Lung (tissue), 16 donors: ENCODE results near the gene BORCS5. TPM values are rescaled to one million over a fixed set of nuclear protein-coding genes. Genes with fewer than 3 reads are reported as not detected.
A peak's percentile ranks its signal among the peaks of the same experiment; 100 is the strongest.
"Not testable (repeated sequence)": the region's sequence is repeated elsewhere in the genome, so short reads cannot be mapped to it uniquely, and the experiment has no call there.

Source experiments
- ATAC-seq: fragments of 200-7000 bp; cut with Tn5 transposase; one replicate; pipeline ENCODE4 v1.9.1; 2020; ENCODE audit warnings: moderate number of reproducible peaks; ENCODE audit not compliant: insufficient read depth, low FRiP score
- DNase-seq, 3 donors: peaks; one replicate each; pipeline ENCODE4 v3.0.0-alpha.2; 2013 to 2017
- H3K27ac ChIP-seq, 2 donors: one replicate each; pipeline ENCODE4 v1.5.1; 2013; ENCODE audit warnings: mild to moderate bottlenecking in 2 of 2, moderate library complexity in 2 of 2, control low read depth in 1 of 2, inconsistent platforms in 1 of 2, low read depth in 1 of 2, low read length in 1 of 2
- H3K27me3 ChIP-seq, 3 donors: one replicate each; pipeline ENCODE4 v1.5.1; 2013; ENCODE audit warnings: low read length in 2 of 3; ENCODE audit not compliant: control insufficient read depth in 3 of 3, insufficient read depth in 3 of 3
- H3K36me3 ChIP-seq, 4 donors: one replicate each; pipeline ENCODE4 v1.5.1; 2013; ENCODE audit warnings: low read length in 4 of 4, mild to moderate bottlenecking in 1 of 4, moderate library complexity in 1 of 4; ENCODE audit not compliant: control insufficient read depth in 4 of 4, insufficient read depth in 4 of 4
- H3K4me1 ChIP-seq, 5 donors: one replicate each; pipeline ENCODE4 v1.5.1; 2013; ENCODE audit warnings: low read length in 5 of 5, mild to moderate bottlenecking in 2 of 5, moderate library complexity in 1 of 5; ENCODE audit not compliant: control insufficient read depth in 5 of 5, insufficient read depth in 5 of 5
- H3K4me3 ChIP-seq: one replicate; pipeline ENCODE4 v1.5.1; 2013; ENCODE audit warnings: mild to moderate bottlenecking, control low read depth, moderate library complexity
- H3K9ac ChIP-seq, 2 donors: one replicate each; pipeline ENCODE4 v1.5.1; 2013; ENCODE audit warnings: low read length in 2 of 2, control low read depth in 1 of 2; ENCODE audit not compliant: insufficient read depth in 1 of 2
- H3K9me3 ChIP-seq, 4 donors: one replicate each; pipeline ENCODE4 v1.5.1; 2013; ENCODE audit warnings: low read length in 3 of 4, mild to moderate bottlenecking in 1 of 4, moderate library complexity in 1 of 4; ENCODE audit not compliant: control insufficient read depth in 4 of 4, insufficient read depth in 3 of 4
- CTCF ChIP-seq: IDR thresholded peaks from 2 replicates; pipeline ENCODE4 v1.5.1; 2012; ENCODE audit warnings: mild to moderate bottlenecking; ENCODE audit errors: control extremely low read depth, extremely low read depth
- WGBS, 2 donors: extraction: QIAGEN DNeasy Blood & Tissue Kit; methylation state at CpG; one replicate each; pipeline ENCODE4 v1.1.7; 2013; 5-methylcytosine and 5-hydroxymethylcytosine counted together
- long read RNA-seq, 5 donors: transcript quantifications; one replicate each; lab custom pipeline, GENCODE V29; 2026
- polyA plus RNA-seq, 2 donors: library from polyadenylated mRNA; stranded (reverse); fragments of 200-250 nt; gene quantifications; one replicate each; pipeline ENCODE4 v1.2.1, GENCODE V29; 2013
- total RNA-seq, 2 donors: library from RNA; depleted of rRNA in 1 of 2; stranded (reverse); fragments of >200 nt in 1 of 2; gene quantifications; one replicate each; pipeline ENCODE4 v1.2.1, GENCODE V29; 2014 to 2021
- donor health status: control.
- donor health status: control.
- donor health status: Bipolar disorder and iron deficiency.
- donor health status: healthy.
- donor health status: DM: yes; HTN: yes; CAD: no.

Gene BORCS5
- 10 to 100 TPM; 12.6 to 26.8 TPM for total RNA-seq
- 1 to 10 TPM; 4.7 to 8.1 TPM for polyA plus RNA-seq
- long read RNA-seq, donor 1, full-length matches to known transcripts, result 3 of 3 reads
- long read RNA-seq, donor 1, partial matches to known transcripts, result 0 of 3 reads
- long read RNA-seq, donor 1, other reads (novel, unspliced or antisense), result 0 of 3 reads
- long read RNA-seq, donor 2, result 0 reads
- long read RNA-seq, donor 3, full-length matches to known transcripts, result 4 of 4 reads
- long read RNA-seq, donor 3, partial matches to known transcripts, result 0 of 4 reads
- long read RNA-seq, donor 3, other reads (novel, unspliced or antisense), result 0 of 4 reads
- long read RNA-seq, donor 4, full-length matches to known transcripts, result 2 of 2 reads
- long read RNA-seq, donor 4, partial matches to known transcripts, result 0 of 2 reads
- long read RNA-seq, donor 4, other reads (novel, unspliced or antisense), result 0 of 2 reads
- long read RNA-seq, donor 5, partial matches to known transcripts, result 0 of 1 reads
- long read RNA-seq, donor 5, other reads (novel, unspliced or antisense), result 0 of 1 reads

GRCh38 chr12:12356896-12357718 is at the start of gene BORCS5:
BORCS5 (plus strand) TSS chr12:12357078; CDS start chr12:12357452, 374 bp downstream.
- DNase-seq (peak; percentile 93 to 96 (median 94)), ATAC-seq (peak; percentile 97)
- Histone ChIP-seq H3K4me1 (peaks cover 0 to 10% (median 7%) of the 10 kb centered on the region in 5 donors), H3K9me3 (no peaks in the 10 kb centered on the region), H3K4me3 (peak within 1 kb of the TSS; percentile 61), H3K27ac (peak within 1 kb of the TSS; percentile 82 to 96), H3K27me3 (no peaks in the 10 kb centered on the region), H3K36me3 (no peaks in the 10 kb centered on the region), H3K9ac (peak within 1 kb of the TSS; percentile 71 to 95)
- 0% methylated on average over 65 to 72 of the region's 72 CpGs for WGBS, 2 donors
- peak; percentile 0 for TF ChIP-seq CTCF

- not testable (repeated sequence) for H3K36me3 ChIP-seq, H3K9ac ChIP-seq, H3K27ac ChIP-seq, H3K27me3 ChIP-seq, H3K4me3 ChIP-seq, H3K9me3 ChIP-seq, DNase-seq, ATAC-seq, H3K4me1 ChIP-seq
- WGBS, 2 donors, result 87 to 91% methylated on average over 10 of the region's 10 CpGs
Observed at GRCh38 chr12:12310695-12311094, 46.2 kb upstream of the BORCS5 start.

- Histone ChIP-seq H3K4me1 (peaks cover 0 to 16% (median 2%) of the 10 kb centered on the region in 5 donors), H3K27ac (no peak overlapping the region), H3K36me3 (no peaks in the 10 kb centered on the region), H3K27me3 (no peaks in the 10 kb centered on the region), H3K4me3 (no peak overlapping the region), H3K9me3 (no peaks in the 10 kb centered on the region), H3K9ac (no peak overlapping the region)
- TF ChIP-seq CTCF, result no peak
- ATAC-seq, result no peak
- no peak for DNase-seq
Observed at GRCh38 chr12:12315838-12316237, 41.0 kb upstream of the BORCS5 start.
